B cell (primary cell): Measurements from ENCODE around the gene GLB1L. TPM values are rescaled to one million over a fixed set of nuclear protein-coding genes. Genes with fewer than 3 reads are reported as not detected.
A peak's percentile ranks its signal among the peaks of the same experiment; 100 is the strongest.

Source experiments
- ATAC-seq: fragments of 200-7000 bp; cut with Tn5 transposase; one replicate; pipeline ENCODE4 v1.10.0; 2021; ENCODE audit warnings: low read depth, mild to moderate bottlenecking, moderate number of reproducible peaks, moderate library complexity
- CTCF ChIA-PET: fragments of 350-600 bp; sonication (Branson Sonifier 250); formaldehyde crosslinking; loops from one replicate; lab custom pipeline; 2021; ENCODE audit warnings: antibody characterized with exemption, inconsistent platforms; lab: Charles Lee
- POLR2A ChIA-PET: fragments of 350-600 bp; sonication (Branson Sonifier 250); formaldehyde crosslinking; loops from one replicate; lab custom pipeline; 2021; ENCODE audit warnings: antibody characterized with exemption; lab: Charles Lee
- DNase-seq: peaks from one replicate; pipeline ENCODE4 v3.0.0; 2013
- H2AFZ ChIP-seq: 2 replicates; pipeline ENCODE4 v1.6.1; 2012; ENCODE audit warnings: mild to moderate bottlenecking, low read depth, low read length; ENCODE audit not compliant: insufficient read depth, poor library complexity, severe bottlenecking
- H3K27ac ChIP-seq, 2 donors: 1 replicate in 1 of 2; 2 replicates in 1 of 2; pipeline ENCODE4 v1.5.1; 2012 to 2013; ENCODE audit warnings: low read length in 2 of 2, mild to moderate bottlenecking in 2 of 2, moderate library complexity in 1 of 2
- H3K27me3 ChIP-seq, 4 experiments: fragments of 200-600 bp in 1 of 4; sonication (generic) in 1 of 4; replicated peaks in 1 of 4; 1 replicate in 2 of 4; 2 replicates in 2 of 4; pipeline versions ENCODE4 v1.6.1 to v1.7.0; 2013 to 2016; ENCODE audit warnings: low read length in 3 of 4, mild to moderate bottlenecking in 2 of 4, mixed read lengths in 1 of 4, moderate library complexity in 1 of 4; ENCODE audit not compliant: insufficient read depth in 4 of 4, control insufficient read depth in 3 of 4; ENCODE audit errors: control extremely low read depth in 1 of 4
- H3K36me3 ChIP-seq, 2 experiments: replicated peaks in 1 of 2; 1 replicate in 1 of 2; 2 replicates in 1 of 2; pipeline versions ENCODE4 v1.6.1 to v1.7.1; 2013; ENCODE audit warnings: low read length in 1 of 2; ENCODE audit not compliant: insufficient read depth in 2 of 2, control insufficient read depth in 1 of 2; ENCODE audit errors: control extremely low read depth in 1 of 2, extremely low read depth in 1 of 2
- H3K4me1 ChIP-seq, 2 donors: fragments of 200-600 bp in 1 of 2; sonication (generic) in 1 of 2; 1 replicate in 1 of 2; 2 replicates in 1 of 2; pipeline versions ENCODE4 v1.5.1 to v1.6.1; 2013 to 2017; ENCODE audit warnings: low read length in 2 of 2; ENCODE audit not compliant: control insufficient read depth in 2 of 2, insufficient read depth in 2 of 2
- H3K4me2 ChIP-seq: replicated peaks from 2 replicates; pipeline ENCODE3; 2012; ENCODE audit warnings: mild to moderate bottlenecking, low read depth, low read length; ENCODE audit not compliant: poor library complexity, severe bottlenecking
- H3K4me3 ChIP-seq, 5 experiments: fragments of 200-600 bp in 1 of 5; sonication (generic) in 1 of 5; 1 replicate in 3 of 5; 2 replicates in 2 of 5; pipeline versions ENCODE4 v1.5.1 to v1.7.0; 2011 to 2016; ENCODE audit warnings: low read length in 4 of 5, mild to moderate bottlenecking in 4 of 5, low read depth in 2 of 5, control low read depth in 1 of 5, moderate library complexity in 1 of 5; ENCODE audit not compliant: insufficient read depth in 1 of 5; ENCODE audit errors: control extremely low read depth in 1 of 5, extremely low read depth in 1 of 5
- H3K79me2 ChIP-seq: fragments of 200-600 bp; sonication (generic); one replicate; pipeline ENCODE4 v1.6.0; 2016; ENCODE audit warnings: low read length; ENCODE audit not compliant: control insufficient read depth, insufficient read depth
- H3K9ac ChIP-seq: fragments of 200-600 bp; sonication (generic); 2 replicates; pipeline ENCODE4 v1.6.1; 2017; ENCODE audit warnings: mild to moderate bottlenecking, low read length, moderate library complexity
- H3K9me3 ChIP-seq, 3 donors: one replicate each; pipeline versions ENCODE4 v1.6.1 to v1.7.1; 2013; ENCODE audit warnings: low read length in 2 of 3; ENCODE audit not compliant: control insufficient read depth in 2 of 3, insufficient read depth in 1 of 3; ENCODE audit errors: control extremely low read depth in 1 of 3
- H4K20me1 ChIP-seq: 2 replicates; pipeline ENCODE4 v1.6.0; 2012; ENCODE audit warnings: mild to moderate bottlenecking, low read length; ENCODE audit not compliant: insufficient read depth, control insufficient read depth, poor library complexity, severe bottlenecking
- H3K27ac Mint-ChIP-seq: one replicate; pipeline ENCODE4 v1.8.0; 2021; ENCODE audit warnings: mixed read lengths
- H3K27me3 Mint-ChIP-seq: one replicate; pipeline ENCODE4 v1.8.0; 2021; ENCODE audit warnings: mixed read lengths
- H3K4me1 Mint-ChIP-seq: one replicate; pipeline ENCODE4 v1.8.0; 2021; ENCODE audit warnings: mixed read lengths
- H3K4me3 Mint-ChIP-seq: one replicate; pipeline ENCODE4 v1.8.0; 2021; ENCODE audit warnings: mixed read lengths
- H3K9me3 Mint-ChIP-seq: one replicate; pipeline ENCODE4 v1.8.0; 2022; ENCODE audit warnings: mixed read lengths; ENCODE audit not compliant: insufficient read depth
- CTCF ChIP-seq: fragments of 200-600 bp; IDR thresholded peaks from one replicate; pipeline ENCODE4 v1.8.0; 2022; ENCODE audit warnings: antibody characterized with exemption, mild to moderate bottlenecking
- EZH2 ChIP-seq: IDR thresholded peaks from 2 replicates; pipeline ENCODE4 v1.6.1; 2012; ENCODE audit warnings: borderline replicate concordance, low read depth, mild to moderate bottlenecking, moderate library complexity, low read length; ENCODE audit not compliant: insufficient read depth, poor library complexity, severe bottlenecking
- WGBS: methylation state at CpG from one replicate; pipeline ENCODE4 v1.1.5; 2013; ENCODE audit warnings: missing lambda C conversion rate; ENCODE audit not compliant: insufficient coverage; 5-methylcytosine and 5-hydroxymethylcytosine counted together
- intact Hi-C: fragments of 100-400 bp; cut with micrococcal nuclease; formaldehyde crosslinking; loops from one replicate; pipeline ENCODE4 v1.10.0; 2022
- polyA plus RNA-seq: library from polyadenylated mRNA; depleted of rRNA; stranded (reverse); fragments of >200 nt; gene quantifications from 2 replicates; pipeline ENCODE4 v1.2.3, GENCODE V29; 2012
- total RNA-seq, 2 donors: library from RNA; stranded (reverse); fragments of 120-200 nt in 1 of 2; gene quantifications; 1 replicate in 1 of 2; 2 replicates in 1 of 2; pipeline versions ENCODE4 v1.2.3 to v1.2.4, GENCODE V29; 2013 to 2022

The GLB1L gene
- total and polyA plus RNA-seq, 2 donors (not counting 1 experiment from before 2014, with no cell fraction given): 2.4 to 4.1 TPM

DNA sequence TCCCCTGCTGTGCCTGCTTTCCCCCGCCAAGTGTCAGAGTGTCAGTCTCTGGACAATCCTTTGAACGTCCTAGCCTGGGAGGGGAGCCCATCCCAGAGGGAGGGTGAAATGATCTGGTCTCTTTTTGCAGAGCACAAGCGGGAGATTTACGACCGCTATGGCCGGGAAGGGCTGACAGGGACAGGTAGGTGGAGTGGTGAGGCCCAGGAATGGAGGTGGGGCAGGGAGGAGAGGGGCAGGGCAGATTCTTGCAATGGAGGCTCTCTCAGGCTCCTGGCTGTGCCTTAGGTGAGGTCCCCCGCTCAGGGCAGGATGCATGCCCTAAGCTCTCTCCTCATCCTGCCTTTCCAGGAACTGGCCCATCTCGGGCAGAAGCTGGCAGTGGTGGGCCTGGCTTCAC lies 36.3 kb upstream of the GLB1L start:
- no peaks in the 10 kb centered on the region for H3K27me3 Mint-ChIP-seq
- Histone ChIP-seq H3K9me3 (no peaks in the 10 kb centered on the region), H3K4me1 (peaks cover 32 to 44% of the 10 kb centered on the region in 2 donors), H3K79me2 (peaks cover 8% of the 10 kb centered on the region), H3K9ac (no peak overlapping the region), H3K36me3 (peaks cover 2 to 62% of the 10 kb centered on the region in 2 experiments), H3K27ac (no peak overlapping the region), H3K4me3 (no peak overlapping the region), H4K20me1 (peaks cover 50% of the 10 kb centered on the region), H2AFZ (no peak overlapping the region), H3K27me3 (no peaks in the 10 kb centered on the region), H3K4me2 (no peak overlapping the region)
- ATAC-seq (no peak), DNase-seq (no peak)
- no peaks in the 10 kb centered on the region for H3K9me3 Mint-ChIP-seq
- POLR2A ChIA-PET: interaction anchor here (0.6 to 7.2 kb wide), 5 partner anchors 13 to 400 kb away, joined by 3 to 106 read pairs (median 39); partner anchors contain the start of genes CNPPD1, RETREG2, TUBA4A and TUBA4B
- intact Hi-C loops: no loop called here
- no peak for TF ChIP-seq CTCF
- TF ChIP-seq EZH2: no peak
- peaks cover 40% of the 10 kb centered on the region for H3K4me1 Mint-ChIP-seq
- no peak overlapping the region for H3K27ac Mint-ChIP-seq
- CTCF ChIA-PET: interaction anchor here (0.7 to 15.8 kb wide), 6 partner anchors 12 to 111 kb away, joined by 3 to 239 read pairs (median 4); partner anchors contain the start of genes ANKZF1, ATG9A, GLB1L and STK16
- WGBS: 92% methylated on average over 7 of the region's 8 CpGs
- peak overlapping the region; percentile 92 for H3K4me3 Mint-ChIP-seq

DNA sequence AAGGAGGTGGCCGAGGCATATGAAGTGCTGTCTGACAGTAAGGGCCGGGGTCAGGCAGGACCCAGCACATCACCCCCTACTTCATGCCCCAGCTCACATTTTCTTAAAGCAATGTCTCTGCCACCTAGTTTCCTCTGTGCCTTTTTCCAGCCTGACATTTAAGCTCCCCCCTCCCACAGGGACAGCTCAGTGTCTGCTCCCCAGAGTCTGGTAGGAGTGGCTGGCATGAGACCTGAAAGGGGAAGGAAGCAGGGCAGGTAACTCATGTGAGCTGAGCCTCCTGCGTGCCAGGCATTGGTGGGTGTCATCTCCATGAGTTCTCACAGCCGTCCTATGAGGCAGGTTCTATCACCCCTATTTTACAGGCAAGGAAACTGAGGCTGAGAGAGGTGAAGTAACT lies 35.4 kb upstream of the GLB1L start:
- Histone ChIP-seq H4K20me1 (peaks cover 48% of the 10 kb centered on the region), H2AFZ (no peak overlapping the region), H3K27me3 (no peaks in the 10 kb centered on the region), H3K9ac (peak overlapping the region; percentile 98), H3K36me3 (peaks cover 2 to 56% of the 10 kb centered on the region in 2 experiments), H3K79me2 (peaks cover 17% of the 10 kb centered on the region), H3K27ac (peak overlapping the region; percentile 98 to 100), H3K4me2 (peak overlapping the region; percentile 93), H3K4me1 (peaks cover 32 to 48% of the 10 kb centered on the region in 2 donors), H3K9me3 (no peaks in the 10 kb centered on the region), H3K4me3 (no peak overlapping the region)
- peak; percentile 55 for DNase-seq
- Mint-ChIP-seq H3K9me3 (no peaks in the 10 kb centered on the region), H3K27ac (peak overlapping the region; percentile 96), H3K4me3 (peak overlapping the region; percentile 92), H3K27me3 (no peaks in the 10 kb centered on the region), H3K4me1 (peaks cover 44% of the 10 kb centered on the region)
- CTCF ChIA-PET: interaction anchor here (0.6 to 15.8 kb wide), 12 partner anchors 13 to 126 kb away, joined by 3 to 239 read pairs (median 4); partner anchors contain the start of genes ANKZF1, ATG9A, CNPPD1 and GLB1L
- 69% methylated on average over 3 of the region's 4 CpGs for WGBS
- intact Hi-C loops: no loop called here
- no peak for TF ChIP-seq EZH2
- TF ChIP-seq CTCF: no peak
- no peak for ATAC-seq
- POLR2A ChIA-PET: interaction anchor here (0.8 to 7.2 kb wide), 6 partner anchors 14 to 107 kb away, joined by 3 to 106 read pairs (median 22); partner anchors contain the start of genes CNPPD1, DNPEP, RETREG2 and TUBA4A
